ENCODE data around the gene MEIOB.

MEIOB gene

DNA sequence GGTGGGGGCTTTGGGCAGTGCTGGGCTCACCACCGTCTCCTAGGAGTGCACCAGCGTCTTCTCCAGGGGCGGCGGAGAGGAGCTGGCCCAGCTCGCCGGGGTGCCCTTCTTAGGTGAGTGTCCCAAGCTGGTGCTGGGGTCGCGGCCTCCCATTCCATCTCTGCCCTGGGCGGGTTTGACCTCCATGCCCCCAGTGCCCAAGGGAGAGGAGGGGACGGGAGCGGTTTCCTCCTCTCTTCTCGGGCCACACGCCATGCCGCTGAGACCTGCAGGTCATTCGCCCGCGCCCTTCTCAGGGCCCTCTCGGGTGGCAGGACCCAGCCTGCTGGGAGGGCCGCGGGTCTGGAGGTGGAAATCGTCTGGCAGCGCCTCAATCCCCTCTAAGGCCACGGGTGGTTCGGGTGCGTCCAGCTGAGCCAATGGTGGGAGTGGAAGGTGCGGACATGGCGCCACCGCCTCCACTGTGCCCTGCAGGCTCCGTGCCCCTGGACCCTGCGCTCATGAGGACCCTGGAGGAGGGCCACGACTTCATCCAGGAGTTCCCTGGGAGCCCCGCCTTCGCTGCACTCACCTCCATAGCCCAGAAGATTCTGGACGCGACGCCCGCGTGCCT is 83.8 kb downstream of the MEIOB start:
- no peak for DNase-seq (ENCODE audit: low read depth, low spot score)

DNA sequence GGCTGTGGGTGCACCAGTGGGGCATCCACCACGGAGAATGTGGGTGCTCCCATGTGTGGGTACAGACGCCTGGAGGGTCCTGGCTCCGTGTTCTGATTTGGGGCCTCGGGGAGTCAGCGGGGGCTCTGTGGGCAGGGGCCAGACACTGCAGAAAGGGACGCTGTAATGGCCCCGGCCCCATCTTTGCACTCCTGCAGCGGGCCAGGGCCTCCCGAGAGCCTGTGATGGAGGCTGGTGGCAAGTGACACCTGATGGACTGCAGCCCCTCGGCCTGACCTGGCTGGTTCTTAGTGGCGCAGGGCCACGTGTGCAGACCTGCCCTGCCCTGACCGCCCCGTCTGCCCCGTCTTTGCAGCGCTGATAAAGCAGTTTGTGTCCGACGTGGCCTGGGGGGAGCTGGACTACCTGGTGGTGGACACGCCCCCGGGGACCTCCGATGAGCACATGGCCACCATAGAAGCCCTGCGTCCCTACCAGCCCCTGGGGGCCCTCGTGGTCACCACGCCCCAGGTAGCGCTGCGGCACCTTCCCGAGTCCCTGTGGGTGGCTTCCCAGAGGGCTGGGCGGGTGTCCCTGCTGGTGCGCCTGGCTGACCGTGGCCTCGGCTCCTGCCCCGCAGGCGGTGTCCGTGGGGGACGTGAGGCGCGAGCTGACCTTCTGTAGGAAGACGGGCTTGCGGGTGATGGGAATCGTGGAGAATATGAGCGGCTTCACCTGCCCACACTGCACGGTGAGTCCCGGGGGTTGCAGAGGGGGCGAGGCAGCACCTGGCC is 84.5 kb downstream of the MEIOB start:
- no peak for DNase-seq (ENCODE audit: low read depth, low spot score)

DNA sequence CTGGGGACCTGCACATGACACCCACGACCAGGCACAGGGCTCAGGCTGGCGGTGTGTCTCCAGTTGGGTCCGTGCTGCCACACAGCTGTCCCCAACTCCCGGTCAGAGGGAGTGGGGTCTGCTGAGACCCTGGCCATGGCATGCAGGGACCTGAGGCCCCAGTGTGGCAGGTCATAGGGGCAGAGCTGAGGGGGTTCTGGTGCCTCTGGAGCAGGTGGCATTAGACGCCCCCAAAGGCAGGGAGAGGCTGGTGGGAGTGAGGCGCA is 85.0 kb downstream of the MEIOB start:
- no peak for DNase-seq (ENCODE audit: low read depth, low spot score)

DNA sequence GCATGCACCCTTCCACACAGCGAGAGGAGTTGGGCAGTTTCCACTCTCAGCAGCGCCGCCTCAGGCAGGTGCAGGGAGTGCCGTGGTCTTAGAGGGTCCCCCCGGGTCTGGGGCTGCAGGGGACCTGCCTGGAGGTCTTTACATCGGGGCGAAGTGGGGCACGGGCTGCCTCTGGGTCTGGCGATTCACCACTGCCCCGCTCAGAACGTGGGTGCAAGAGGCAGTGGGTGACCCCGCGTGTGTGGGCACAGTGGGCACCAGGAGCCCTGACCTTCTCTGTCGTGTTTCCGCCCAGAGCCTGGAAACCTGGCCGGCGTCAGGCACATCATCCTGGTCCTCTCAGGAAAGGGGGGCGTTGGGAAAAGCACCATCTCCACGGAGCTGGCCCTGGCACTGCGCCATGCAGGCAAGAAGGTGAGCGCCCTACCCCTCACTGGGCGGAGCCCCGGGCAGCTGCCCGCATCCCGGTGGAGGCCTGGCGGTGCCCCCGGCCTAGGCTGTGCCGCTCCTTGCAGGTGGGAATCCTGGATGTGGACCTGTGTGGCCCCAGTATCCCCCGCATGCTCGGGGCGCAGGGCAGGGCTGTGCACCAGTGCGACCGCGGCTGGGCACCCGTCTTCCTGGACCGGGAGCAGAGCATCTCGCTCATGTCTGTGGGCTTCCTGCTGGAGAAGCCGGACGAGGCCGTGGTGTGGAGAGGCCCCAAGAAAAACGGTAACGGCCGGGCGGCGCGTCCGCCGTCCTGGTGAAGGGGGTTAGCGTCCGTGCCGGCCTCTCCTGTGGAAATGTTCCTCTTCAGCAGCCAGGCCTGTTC is 85.5 kb downstream of the MEIOB start:
- DNase-seq (ENCODE audit: low read depth, low spot score): no peak

DNA sequence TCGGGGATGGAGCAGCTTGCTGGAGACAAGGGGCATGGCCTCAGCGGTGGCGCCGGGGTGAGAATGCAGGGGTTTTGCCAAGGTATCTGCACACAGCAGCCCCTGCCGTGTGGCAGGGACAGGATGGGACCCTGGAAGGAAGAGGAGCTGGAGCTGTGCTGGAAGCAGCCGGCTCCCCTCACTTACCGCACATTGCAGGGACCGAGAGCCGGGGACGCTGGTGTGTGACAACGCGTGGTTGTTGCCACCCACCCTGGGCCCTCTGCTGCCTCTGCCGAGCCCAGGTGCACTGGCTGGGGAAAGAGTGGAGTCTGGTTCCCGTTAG is 86.2 kb downstream of the MEIOB start:
- DNase-seq (ENCODE audit: low read depth, low spot score): no peak

DNA sequence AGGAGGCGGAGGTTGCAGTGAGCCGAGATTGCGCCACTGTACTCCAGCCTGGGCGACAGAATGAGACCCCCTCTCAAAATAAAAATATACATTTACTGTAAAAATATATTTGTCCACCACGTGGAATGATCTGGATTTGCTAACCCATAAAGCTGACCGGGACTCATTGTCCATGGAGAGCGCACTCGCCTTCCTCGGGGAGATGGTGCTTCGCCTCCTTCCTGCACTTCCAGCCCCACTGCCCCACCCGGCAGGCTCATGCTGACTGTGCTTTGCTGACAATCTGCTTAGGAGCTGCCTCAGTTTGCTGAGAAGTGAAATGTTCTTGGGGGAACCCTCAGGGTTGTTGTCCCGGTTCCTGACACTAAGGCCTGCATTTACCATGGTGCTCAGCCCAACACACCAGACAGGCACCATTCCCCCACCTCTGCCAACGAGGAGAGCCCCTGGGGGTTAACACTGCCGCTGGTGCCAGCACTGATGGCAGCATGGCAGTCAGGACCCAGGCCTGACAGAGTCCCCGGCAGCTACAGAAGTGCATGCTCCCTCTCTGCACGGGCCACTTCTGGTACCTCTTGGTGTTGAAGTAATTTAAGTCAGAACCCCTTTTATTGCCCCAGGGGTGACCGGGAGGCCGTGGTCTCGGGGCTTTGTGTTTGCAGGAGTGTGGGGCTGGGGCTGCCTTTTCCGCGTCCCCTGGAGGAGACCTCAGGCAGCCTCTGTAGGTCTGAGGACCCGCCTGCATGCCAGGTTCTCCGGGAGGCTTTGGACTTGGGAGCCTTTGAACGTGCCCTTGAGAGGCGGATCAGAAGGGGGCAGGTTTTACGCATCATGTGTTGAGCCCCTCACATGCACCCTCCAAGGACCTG is 86.8 kb downstream of the MEIOB start:
- DNase-seq (ENCODE audit: low read depth, low spot score): no peak

All from ELF-1 (cell line).